Stimulated activated naive CD8-positive, alpha-beta T cell treated with anti-CD3 and anti-CD28 coated beads, Interleukin-15, Interleukin-2, amounts not matched to agents 100 ng/mL and 50 ng/mL, for 24 hours (primary cell): ENCODE measurements around the gene PCP2.

ENCODE experiments used
- H3K27ac Mint-ChIP-seq: one replicate; pipeline ENCODE4 v1.8.0; 2021; ENCODE audit warnings: mild to moderate bottlenecking, mixed read lengths
- H3K27me3 Mint-ChIP-seq: one replicate; pipeline ENCODE4 v1.8.0; 2021; ENCODE audit warnings: mixed read lengths
- H3K36me3 Mint-ChIP-seq: one replicate; pipeline ENCODE4 v1.8.0; 2021; ENCODE audit warnings: low read depth, mixed read lengths
- H3K4me1 Mint-ChIP-seq: one replicate; pipeline ENCODE4 v1.8.0; 2021; ENCODE audit warnings: low read depth, mixed read lengths
- H3K4me3 Mint-ChIP-seq: one replicate; pipeline ENCODE4 v1.8.0; 2021; ENCODE audit warnings: mild to moderate bottlenecking, mixed read lengths
- H3K9me3 Mint-ChIP-seq: one replicate; pipeline ENCODE4 v1.8.0; 2021; ENCODE audit warnings: mixed read lengths

PCP2 gene

DNA sequence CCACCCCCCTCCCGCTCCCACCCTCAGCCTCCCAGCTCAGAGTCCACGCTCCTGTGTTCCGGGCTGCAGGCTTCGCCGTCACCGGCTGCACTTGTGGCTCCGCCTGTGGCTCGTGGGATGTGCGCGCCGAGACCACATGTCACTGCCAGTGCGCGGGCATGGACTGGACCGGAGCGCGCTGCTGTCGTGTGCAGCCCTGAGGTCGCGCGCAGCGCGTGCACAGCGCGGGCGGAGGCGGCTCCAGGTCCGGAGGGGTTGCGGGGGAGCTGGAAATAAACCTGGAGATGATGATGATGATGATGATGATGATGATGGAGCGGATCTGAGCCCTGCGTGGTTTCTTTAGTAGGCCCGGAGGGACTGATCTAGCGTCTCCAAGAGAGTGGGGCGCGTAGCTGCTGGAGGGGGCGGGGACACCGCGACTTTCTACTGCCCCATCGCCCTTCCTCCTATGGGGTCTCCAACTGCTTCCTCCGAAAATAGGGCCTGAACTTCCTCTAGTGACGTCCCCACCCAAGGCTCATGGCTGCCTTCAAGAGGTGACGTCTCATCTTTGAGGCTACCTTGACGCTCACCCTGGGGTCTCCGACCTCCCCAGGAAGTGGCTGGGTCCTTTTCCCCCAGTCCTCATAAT lies 36.7 kb upstream of the PCP2 start:
- Mint-ChIP-seq H3K9me3 (no peaks in the 10 kb centered on the region), H3K4me3 (peak overlapping the region; percentile 48), H3K27ac (no peak overlapping the region), H3K27me3 (peaks cover 35% of the 10 kb centered on the region), H3K36me3 (no peaks in the 10 kb centered on the region), H3K4me1 (peaks cover 18% of the 10 kb centered on the region)

DNA sequence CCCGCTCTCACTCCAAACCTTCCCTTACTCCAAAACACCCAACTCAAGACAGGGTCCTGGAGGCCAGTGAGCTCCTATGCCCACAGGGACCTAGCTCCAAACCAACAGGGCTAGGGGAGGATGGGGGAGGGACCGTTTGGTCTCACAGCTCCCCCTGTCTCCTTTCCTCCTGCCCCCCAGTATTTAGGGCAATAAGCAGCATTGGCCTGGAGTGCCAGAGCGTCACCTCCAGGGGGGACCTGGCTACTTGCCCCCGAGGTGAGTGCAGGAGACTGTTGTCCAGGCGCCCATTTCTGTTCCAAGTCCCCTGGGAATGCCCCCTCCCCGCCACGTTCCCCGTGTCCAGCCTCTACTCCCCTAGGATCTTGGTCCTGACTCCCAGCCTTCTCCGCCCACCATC lies 36.1 kb upstream of the PCP2 start:
- Mint-ChIP-seq H3K27me3 (peaks cover 34% of the 10 kb centered on the region), H3K36me3 (no peaks in the 10 kb centered on the region), H3K9me3 (no peaks in the 10 kb centered on the region), H3K27ac (no peak overlapping the region), H3K4me3 (no peak overlapping the region), H3K4me1 (peaks cover 18% of the 10 kb centered on the region)

DNA sequence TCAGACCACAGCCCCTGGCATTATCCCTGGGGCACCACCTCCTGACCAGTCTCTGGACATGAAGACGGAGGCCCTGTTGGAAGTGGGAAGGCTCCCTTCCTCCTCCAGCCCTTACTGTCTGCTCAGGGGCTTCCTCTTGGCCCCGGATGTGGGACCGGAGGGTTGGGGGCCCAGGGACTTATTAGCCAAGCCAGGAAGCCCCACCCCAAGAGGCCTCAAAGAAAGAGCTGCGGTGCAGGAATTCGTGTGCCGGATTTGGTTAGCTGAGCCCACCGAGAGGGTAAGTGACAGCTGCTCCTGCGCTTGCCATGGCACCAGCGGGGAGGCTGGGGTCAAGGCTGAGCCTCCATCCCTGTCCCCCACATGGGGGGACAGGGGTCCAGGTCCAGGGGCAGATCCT lies 35.3 kb upstream of the PCP2 start, which contains the start of gene RETN:
Gene RETN (plus strand): TSS at position 208 of the 400 bp plus-strand sequence. CDS start 278 bp downstream, outside the sequence.
- H3K4me1 Mint-ChIP-seq: peaks cover 12% of the 10 kb centered on the region
- no peak within 1 kb of the TSS for H3K27ac Mint-ChIP-seq
- no peaks in the 10 kb centered on the region for H3K9me3 Mint-ChIP-seq
- no peaks in the 10 kb centered on the region for H3K36me3 Mint-ChIP-seq
- H3K27me3 Mint-ChIP-seq: peaks cover 26% of the 10 kb centered on the region
- H3K4me3 Mint-ChIP-seq: no peak within 1 kb of the TSS

DNA sequence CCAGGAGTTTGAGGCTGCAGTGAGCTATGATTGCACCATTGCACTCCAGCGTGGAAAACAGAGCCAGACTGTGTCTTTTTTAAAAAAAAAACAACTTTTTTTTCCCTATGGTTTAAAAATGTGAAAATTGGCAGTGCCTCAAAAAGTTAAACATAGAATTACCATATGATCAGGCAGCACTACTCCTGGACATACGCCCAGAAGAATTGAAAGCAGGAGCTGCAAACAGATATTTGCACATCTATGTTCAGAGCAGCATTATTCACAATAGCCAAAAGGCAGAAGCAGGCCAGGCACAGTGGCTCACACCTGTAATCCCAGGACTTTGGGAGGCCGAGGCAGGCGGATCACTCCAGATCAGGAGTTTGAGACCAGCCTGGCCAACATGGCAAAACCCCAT lies 31.6 kb upstream of the PCP2 start:
- no peaks in the 10 kb centered on the region for H3K9me3 Mint-ChIP-seq
- H3K27me3 Mint-ChIP-seq: peaks cover 14% of the 10 kb centered on the region
- no peak overlapping the region for H3K4me3 Mint-ChIP-seq
- no peak overlapping the region for H3K27ac Mint-ChIP-seq
- H3K4me1 Mint-ChIP-seq: peaks cover 6% of the 10 kb centered on the region
- H3K36me3 Mint-ChIP-seq: no peaks in the 10 kb centered on the region

DNA sequence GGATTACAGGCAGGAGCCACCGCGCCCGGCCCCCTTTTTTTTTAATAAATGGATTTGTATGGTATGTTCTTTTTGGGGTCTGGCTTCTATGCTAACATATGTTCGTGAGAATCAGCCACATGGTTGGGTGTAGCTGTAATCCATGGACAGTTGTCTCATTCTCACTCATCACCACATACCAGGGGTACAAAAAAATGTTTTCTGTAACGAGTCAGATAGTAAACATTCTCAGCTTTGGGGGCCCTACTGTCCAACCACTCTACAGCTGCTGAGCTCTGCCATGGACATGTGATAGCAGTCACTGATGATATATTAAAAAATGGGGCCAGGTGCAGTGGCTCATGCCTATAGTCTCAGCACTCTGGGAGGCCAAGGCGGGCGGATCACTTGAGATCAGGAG lies 30.2 kb upstream of the PCP2 start:
- no peak overlapping the region for H3K27ac Mint-ChIP-seq
- H3K9me3 Mint-ChIP-seq: no peaks in the 10 kb centered on the region
- H3K4me3 Mint-ChIP-seq: no peak overlapping the region
- peaks cover 8% of the 10 kb centered on the region for H3K27me3 Mint-ChIP-seq
- peaks cover 4% of the 10 kb centered on the region for H3K4me1 Mint-ChIP-seq
- no peaks in the 10 kb centered on the region for H3K36me3 Mint-ChIP-seq

DNA sequence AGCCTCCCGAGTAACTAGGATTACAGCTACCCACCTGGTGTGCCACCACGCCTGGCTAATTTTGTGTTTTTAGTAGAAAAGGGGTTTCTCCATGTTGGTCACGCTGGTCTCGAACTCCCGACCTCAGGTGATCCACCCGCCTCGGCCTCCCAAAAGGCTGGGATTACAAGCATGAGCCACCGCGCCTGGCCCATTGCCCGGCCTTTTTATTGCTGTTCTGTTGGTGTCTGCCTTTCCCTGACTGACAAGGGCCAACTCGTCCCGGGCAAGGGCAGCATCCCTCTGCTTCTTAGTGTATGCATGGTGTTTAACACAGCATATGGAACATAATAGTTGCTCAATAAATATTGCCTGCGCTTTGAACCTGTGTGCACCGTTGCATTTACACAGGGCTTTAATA lies 29.1 kb upstream of the PCP2 start:
- peaks cover 8% of the 10 kb centered on the region for H3K27me3 Mint-ChIP-seq
- no peaks in the 10 kb centered on the region for H3K36me3 Mint-ChIP-seq
- H3K9me3 Mint-ChIP-seq: no peaks in the 10 kb centered on the region
- no peak overlapping the region for H3K27ac Mint-ChIP-seq
- no peak overlapping the region for H3K4me3 Mint-ChIP-seq
- H3K4me1 Mint-ChIP-seq: peaks cover 14% of the 10 kb centered on the region

DNA sequence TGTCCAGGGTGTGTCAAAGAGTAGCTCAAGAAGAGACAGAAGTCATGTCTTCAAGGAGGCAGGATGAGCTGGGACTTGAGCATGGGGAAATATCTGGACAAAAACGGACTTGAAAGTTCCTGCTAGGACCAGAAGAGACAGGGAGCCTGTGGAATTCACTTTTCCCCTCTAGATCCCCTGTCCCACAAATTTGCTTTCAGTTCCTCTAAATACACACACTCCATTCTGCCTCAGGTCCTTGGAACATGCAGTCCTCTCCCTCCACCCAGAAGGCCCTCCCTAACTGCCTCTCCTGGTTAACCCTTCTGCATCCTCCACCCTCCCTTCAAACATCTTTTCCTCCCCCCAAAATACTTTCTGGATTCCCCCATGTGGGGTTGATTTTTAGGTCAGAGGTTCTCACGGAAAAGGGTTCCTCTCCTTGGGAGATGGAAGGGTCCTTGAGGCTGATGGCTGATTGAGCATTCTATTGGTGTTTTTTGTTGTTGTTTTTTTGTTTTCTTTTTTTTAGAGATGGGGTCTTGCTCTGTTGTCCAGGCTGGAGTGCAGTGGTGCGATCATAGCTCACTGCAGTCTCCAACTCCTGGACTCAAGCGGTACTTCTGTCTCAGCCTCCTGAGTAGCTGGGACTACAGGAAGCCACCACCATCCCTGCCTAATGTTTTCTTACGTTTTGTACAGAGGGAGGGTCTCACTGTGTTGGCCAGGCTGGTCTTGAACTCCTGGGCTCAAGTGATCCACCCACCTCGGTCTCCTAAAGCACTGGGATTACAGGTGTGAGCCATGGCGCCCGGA lies 28.4 kb upstream of the PCP2 start:
- H3K9me3 Mint-ChIP-seq: no peaks in the 10 kb centered on the region
- H3K36me3 Mint-ChIP-seq: no peaks in the 10 kb centered on the region
- H3K27ac Mint-ChIP-seq: no peak overlapping the region
- H3K4me3 Mint-ChIP-seq: no peak overlapping the region
- H3K27me3 Mint-ChIP-seq: peaks cover 3% of the 10 kb centered on the region
- H3K4me1 Mint-ChIP-seq: peaks cover 21% of the 10 kb centered on the region

DNA sequence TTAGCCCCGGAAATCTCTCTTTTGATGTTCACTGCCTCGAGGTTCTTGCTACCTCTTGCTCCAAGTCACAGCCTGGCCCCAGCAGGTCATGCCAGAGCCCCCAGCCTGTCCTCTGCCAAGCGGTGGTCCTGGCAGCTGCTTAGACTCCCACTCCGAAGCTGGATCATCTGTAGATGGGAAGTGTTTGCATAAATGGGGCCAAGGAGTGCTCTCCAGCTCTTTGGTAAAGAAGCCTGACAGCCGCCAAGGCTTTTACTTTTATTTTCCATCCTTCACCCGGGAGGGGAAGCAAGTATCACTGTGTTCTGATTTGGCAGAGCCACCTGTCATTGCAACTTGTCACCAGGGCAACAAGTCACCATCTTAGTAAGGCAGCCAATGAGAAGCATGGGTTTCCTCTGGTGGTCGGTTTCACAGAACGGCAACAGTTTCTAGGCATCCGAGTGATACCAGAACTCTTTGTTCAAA lies 24.7 kb upstream of the PCP2 start:
- Mint-ChIP-seq H3K4me1 (peaks cover 32% of the 10 kb centered on the region), H3K36me3 (no peaks in the 10 kb centered on the region), H3K27me3 (no peaks in the 10 kb centered on the region), H3K4me3 (peak overlapping the region; percentile 66), H3K27ac (peak overlapping the region; percentile 55), H3K9me3 (no peaks in the 10 kb centered on the region)

DNA sequence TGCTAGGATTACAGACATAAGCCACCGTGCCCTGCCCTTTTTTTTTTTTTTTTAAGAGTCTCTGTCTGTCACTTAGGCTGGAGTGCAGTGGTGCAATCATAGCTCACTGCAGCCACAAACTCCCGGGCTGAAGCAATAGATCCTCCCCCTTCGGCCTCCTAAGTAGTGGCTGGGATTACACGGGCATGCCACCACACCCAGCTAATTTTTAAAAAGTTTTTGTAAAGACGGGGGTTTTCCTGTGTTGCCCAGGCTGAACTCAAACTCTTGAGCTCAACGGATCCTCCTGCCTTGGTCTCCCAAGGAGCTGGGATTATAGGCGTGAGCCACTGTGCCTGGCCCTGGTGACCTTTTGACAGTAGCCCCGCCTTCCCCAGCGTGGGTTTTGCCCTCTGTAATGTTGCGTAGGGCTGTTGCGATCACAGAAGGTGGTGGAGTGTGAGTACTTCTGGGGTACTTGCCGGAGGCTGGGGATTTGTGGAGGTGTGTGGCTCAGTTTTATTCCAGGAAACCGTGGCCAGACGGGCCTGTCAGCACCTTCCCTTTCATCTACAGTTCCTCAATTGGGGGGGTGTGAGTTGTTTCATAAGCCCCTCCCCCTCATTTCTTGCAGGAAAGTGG lies 23.7 kb upstream of the PCP2 start:
- Mint-ChIP-seq H3K36me3 (no peaks in the 10 kb centered on the region), H3K9me3 (no peaks in the 10 kb centered on the region), H3K27ac (peak overlapping the region; percentile 55), H3K27me3 (no peaks in the 10 kb centered on the region), H3K4me1 (peaks cover 39% of the 10 kb centered on the region), H3K4me3 (no peak overlapping the region)

DNA sequence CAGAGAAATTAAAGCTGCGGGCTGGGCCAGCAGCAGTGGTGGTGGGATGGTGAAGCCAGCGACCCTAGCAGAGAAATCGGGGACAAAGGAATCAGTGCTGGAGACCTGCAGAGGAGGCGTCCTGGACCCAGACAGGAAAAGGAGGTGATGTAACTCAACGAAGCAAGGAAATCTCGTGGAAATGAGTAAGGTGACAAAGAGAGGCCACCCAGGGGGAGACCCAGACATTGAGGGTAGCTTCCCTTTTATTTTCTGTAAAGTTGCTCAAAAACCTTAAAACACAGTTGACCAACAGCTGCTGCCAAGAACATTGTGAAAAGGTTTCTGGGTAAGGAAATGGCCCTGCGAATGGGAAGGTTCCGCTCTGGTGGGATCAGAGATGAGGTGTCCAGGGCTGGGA lies 22.1 kb upstream of the PCP2 start:
- Mint-ChIP-seq H3K36me3 (no peaks in the 10 kb centered on the region), H3K27ac (no peak overlapping the region), H3K27me3 (no peaks in the 10 kb centered on the region), H3K4me1 (peaks cover 44% of the 10 kb centered on the region), H3K9me3 (no peaks in the 10 kb centered on the region), H3K4me3 (no peak overlapping the region)

DNA sequence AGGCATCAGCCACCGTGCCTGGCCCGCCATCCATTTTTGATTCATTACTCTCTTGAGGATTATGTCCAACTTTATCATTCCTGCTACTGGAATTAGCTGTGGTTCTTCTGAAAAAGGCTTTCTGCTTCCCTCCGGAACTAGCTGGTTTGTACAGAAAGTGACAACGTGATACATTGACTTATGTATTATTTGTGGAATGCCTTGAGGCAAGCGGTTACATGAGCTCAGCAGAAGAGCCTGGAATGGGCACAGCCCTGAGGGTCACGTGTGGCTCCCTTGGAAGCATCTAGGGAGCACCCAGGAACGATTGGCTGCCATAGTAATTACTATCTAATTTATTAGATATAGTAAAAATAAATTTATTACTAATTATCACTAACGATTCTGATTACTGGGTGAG lies 20.9 kb upstream of the PCP2 start:
- no peak overlapping the region for H3K4me3 Mint-ChIP-seq
- H3K36me3 Mint-ChIP-seq: no peaks in the 10 kb centered on the region
- no peak overlapping the region for H3K27ac Mint-ChIP-seq
- peaks cover 44% of the 10 kb centered on the region for H3K4me1 Mint-ChIP-seq
- H3K27me3 Mint-ChIP-seq: no peaks in the 10 kb centered on the region
- H3K9me3 Mint-ChIP-seq: no peaks in the 10 kb centered on the region

DNA sequence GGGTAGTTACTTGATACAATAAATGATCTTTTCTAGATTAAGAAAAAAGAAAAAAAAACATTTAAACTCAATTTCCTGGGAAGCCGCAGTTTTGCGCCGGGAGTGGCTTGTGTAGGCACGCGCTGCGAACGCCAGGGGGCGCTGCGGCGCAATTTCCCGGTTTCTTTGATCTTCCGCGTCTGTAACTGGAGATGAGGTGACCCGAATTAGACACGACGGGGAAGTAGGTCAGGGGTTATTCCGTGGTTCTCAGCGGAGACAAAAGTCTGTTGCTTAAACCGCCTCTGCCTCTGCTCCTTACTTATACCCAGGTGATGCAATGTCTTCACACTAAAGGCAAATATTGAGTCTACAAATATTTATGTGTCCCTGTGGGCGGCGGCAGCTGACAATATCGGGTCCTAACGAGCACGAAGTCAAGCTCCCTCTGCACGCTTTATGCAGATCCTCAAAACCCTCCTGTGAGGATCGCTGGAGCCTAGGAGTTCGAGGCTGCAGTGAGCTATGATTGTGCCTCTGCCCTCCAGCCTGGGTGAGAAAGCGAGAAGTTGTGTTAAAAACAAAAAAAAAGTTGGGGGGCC lies 18.6 kb upstream of the PCP2 start:
- H3K4me1 Mint-ChIP-seq: peaks cover 24% of the 10 kb centered on the region
- no peaks in the 10 kb centered on the region for H3K9me3 Mint-ChIP-seq
- H3K4me3 Mint-ChIP-seq: peak overlapping the region; percentile 59
- H3K27ac Mint-ChIP-seq: peak overlapping the region; percentile 23
- no peaks in the 10 kb centered on the region for H3K36me3 Mint-ChIP-seq
- H3K27me3 Mint-ChIP-seq: no peaks in the 10 kb centered on the region

DNA sequence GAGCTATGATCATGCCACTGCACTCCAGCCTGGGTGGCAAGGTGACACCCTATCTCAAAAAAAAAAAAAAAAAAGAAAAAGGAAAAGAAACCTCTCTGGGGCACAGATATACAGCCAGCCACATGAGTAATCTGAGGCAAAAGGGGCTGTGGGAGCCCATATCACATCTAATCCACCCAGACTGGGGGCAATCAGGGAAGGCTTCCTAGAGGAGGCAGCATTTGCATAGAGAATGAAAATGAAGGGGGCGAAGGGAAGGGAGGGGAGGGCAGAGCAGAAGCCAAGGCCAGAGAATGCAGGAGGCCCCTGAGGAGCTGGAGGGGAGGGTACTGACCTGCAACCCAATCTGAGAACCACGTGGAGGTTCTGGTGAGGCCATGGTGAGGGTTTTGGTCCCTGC lies 16.6 kb upstream of the PCP2 start:
- no peak overlapping the region for H3K4me3 Mint-ChIP-seq
- peaks cover 4% of the 10 kb centered on the region for H3K36me3 Mint-ChIP-seq
- no peaks in the 10 kb centered on the region for H3K27me3 Mint-ChIP-seq
- no peaks in the 10 kb centered on the region for H3K9me3 Mint-ChIP-seq
- no peak overlapping the region for H3K27ac Mint-ChIP-seq
- peaks cover 11% of the 10 kb centered on the region for H3K4me1 Mint-ChIP-seq

DNA sequence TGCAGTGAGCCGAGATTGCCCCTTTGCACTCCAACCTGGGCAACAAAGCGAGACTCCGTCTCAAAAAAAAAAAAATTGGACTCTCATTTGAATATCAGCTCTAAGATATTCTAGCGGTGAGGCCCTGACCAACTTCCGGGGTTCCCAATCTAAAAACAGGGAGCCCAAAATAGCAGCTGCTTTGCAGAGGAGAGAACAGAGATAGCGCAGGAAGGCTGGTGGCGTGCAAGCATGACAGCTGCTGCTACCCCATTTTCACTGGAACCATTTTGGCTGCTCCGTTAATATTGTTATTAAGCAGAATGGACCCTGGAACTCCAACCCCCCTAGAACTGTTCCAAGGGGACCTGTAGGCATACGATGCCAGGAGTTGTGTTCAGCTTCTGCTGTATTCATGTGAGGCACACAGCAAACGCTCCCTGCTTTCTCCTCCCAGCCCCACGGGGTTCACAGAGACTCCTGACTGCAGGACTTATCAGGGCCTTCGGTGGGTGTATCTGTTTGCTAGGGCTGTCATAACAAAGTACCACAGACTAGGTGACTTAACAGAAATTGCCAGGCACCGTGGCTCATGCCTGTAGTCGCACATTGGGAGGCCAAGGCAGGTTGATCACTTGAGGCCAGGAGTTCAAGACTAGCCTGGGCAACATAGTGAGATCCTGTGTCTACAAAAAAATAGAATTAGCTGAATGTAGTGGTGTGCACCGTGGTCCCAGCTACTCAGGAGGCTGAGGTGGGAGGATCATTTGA lies 14.9 kb upstream of the PCP2 start:
- H3K4me3 Mint-ChIP-seq: no peak overlapping the region
- H3K27ac Mint-ChIP-seq: no peak overlapping the region
- H3K9me3 Mint-ChIP-seq: no peaks in the 10 kb centered on the region
- peaks cover 11% of the 10 kb centered on the region for H3K4me1 Mint-ChIP-seq
- no peaks in the 10 kb centered on the region for H3K27me3 Mint-ChIP-seq
- H3K36me3 Mint-ChIP-seq: peaks cover 7% of the 10 kb centered on the region
